HG02943 (cell line): ENCODE results near the gene EPC1.
"Not testable (repeated sequence)": the region's sequence is repeated elsewhere in the genome, so short reads cannot be mapped to it uniquely, and the experiment has no call there.

ENCODE experiments used
- ATAC-seq: cut with Tn5 transposase; IDR thresholded peaks from one replicate; pipeline ENCODE4 v1.9.1; 2021; ENCODE audit warnings: mild to moderate bottlenecking, low read depth, moderate library complexity; ENCODE audit not compliant: unreplicated experiment

The EPC1 gene

DNA sequence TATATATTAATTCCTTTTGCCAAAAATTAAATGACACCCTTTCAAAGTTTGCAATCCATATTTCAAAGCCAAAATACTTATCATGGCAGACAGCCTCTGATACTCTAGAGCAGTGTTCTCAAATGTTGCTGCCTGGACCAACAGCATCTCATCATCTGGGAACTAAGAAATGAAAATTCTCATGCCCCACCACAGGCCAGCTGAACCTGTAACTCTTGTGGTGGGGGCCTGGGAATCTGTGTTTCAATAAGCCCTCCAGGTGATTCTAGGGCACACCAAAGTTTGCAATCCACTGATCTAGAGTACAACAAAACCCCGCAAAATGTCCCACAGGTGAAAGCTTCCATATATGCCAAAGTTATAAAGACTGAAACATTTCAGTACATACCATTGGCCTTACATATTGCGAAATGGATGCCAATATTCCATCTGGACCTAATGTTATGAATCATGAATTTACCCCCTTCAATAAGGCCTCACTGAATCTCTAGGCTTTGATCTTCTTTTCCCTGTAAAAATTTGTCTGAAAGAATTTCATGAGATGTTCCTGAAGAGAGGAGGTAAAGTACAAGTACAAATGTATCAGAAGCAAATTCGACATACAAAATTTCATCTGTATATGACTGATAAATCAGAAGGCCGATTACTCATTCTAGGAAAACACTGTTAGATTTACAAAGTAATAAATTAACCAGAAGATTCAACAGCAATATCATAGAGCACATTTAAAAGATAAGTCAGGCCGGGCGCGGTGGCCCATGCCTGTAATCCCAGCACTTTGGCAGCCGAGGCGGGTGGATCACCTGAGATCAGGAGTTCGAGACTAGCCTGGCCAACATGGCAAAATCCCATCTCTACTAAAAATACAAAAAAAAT is 25.3 kb upstream of the EPC1 start:
- no peak for ATAC-seq

DNA sequence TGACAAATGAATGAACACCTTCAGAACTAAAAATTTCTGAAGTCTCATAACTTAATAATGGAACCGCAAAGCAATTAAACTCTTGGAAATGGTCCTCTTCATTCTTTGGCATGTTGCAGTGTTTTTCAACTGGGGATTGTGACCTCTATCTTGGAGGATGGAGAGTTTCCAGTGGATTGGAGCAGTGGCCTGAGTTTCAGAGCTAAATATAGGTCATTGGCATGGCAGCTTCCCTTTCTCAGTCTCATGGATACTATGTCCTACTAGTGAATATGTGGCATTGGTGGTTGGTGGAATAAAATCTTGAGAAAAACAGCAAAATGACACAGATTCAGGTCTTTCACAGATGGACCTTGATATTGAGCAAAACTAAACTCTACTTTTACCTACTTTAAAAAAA is 24.1 kb upstream of the EPC1 start:
- ATAC-seq, result no peak

DNA sequence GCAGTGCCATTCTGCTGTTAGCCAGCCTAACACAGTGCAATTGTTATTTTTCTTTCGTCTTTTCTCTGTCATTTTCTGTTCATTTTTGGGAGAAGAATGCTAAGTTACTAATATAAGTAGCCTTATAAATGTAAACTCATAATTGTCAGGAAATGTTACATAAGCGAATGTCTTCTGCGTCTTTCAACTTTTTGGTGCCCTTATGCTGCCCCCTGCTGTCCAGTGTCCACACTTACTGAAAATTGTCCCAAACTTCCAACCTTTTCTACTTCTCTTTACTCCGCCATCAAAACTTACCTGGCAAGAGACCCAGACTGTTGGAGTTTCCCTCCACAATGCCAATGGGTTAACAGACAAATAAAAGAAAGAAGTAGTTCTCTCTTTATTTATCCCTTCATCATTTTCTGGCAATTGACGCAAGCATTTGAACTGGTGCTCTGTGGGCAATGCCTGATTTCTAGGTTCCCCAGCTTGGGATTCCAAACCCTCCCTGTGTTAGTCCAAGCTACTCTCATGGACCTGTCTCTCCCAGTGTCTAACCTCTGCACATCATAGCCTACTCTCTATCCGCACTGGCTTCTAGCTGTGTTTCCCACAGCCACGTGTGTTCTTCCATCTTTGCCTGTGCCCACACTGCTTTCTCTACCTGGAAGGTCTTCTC is 21.0 kb upstream of the EPC1 start:
- ATAC-seq, result no peak

DNA sequence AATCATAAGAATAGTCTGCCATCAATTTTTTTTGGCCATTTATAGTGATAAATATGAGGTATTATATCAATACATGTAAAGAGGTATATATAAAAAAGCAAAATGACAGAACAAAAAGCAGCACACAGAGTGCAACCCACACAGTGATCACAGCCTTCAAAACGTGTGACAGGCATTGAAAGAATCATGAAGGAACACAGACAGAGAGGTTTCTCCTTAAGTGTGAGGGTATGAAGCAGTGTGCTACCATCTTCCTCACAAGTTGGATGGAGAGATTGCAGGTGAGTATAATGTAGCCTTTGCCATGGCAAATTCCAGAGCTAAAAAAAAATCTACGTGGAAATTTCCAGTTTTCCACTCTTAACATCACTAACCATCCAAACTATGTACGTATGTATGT is 19.6 kb upstream of the EPC1 start:
- ATAC-seq, result no peak

DNA sequence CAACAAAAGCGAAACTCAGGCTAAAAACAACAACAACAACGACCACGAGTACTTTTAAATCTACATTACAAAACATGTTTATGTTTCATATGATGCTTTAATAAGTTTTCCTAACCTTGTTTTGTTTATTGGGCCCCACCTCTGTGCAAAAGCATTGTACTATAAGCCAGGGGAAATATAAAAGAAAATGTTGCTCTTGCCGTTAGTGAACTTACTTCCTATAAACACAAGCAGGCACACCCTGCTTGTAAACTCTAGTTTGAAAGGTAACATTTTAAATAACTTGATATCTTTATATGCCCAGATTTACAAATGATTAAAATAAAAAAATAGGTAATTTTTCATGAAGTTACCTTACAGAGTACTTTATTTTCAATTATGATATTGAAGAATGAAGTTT is 19.2 kb upstream of the EPC1 start:
- ATAC-seq, result no peak

DNA sequence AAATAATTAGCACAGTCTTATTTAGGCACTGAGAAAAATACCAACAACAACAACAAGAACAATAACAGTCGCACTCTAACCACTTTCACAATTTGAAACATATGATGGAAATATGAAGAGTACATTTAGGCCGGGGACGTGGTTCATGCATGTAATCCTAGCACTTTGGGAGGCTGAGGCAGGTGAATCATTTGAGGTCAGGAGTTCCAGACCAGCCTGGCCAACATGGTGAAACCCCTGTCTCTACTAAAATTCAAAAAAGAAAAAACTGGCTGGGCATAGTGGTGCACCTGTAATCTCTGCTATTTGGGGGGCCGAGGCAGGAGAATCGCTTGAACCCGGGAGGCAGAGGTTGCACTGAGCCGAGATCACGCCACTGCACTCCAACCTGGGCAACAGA is 18.4 kb upstream of the EPC1 start:
- ATAC-seq, result not testable (repeated sequence)

DNA sequence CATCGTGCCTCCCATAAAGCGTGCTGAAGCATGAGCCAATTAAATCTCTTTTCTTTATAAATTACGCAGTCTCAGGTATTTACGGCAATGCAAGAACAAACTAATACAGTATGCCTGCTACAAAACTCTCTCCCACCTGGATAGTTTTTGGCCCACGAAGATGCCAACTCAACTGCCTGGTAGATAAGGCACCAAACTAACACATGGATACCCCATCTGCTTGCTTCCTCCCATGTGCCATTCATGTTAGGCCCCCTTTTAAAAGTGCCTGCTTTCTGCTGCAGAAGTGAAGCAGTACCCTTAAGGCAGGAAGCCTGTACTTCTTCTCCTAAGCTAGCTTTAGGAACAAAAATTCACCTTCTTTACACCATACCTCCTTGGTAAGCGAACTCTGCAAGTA is 15.6 kb upstream of the EPC1 start:
- ATAC-seq, result no peak

DNA sequence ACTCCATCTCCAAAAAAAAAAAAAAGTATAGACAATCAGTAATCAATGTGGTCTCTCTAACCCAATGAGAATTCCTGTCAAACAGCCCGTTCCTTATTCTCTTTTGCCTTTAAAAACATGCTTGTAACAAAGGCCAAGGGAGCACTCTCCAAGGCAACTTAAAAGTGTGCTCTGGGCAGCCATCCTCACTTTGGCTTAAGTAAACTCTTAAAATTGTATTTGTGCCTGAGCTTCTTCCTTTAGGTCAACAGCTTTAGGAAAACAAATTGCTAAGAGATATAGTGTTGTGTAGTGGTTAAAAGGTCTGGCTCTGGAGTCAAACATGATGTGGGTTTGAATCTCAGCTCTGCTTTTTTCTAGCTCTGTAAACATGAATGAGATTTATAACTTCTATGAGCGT is 13.9 kb upstream of the EPC1 start:
- no peak for ATAC-seq

DNA sequence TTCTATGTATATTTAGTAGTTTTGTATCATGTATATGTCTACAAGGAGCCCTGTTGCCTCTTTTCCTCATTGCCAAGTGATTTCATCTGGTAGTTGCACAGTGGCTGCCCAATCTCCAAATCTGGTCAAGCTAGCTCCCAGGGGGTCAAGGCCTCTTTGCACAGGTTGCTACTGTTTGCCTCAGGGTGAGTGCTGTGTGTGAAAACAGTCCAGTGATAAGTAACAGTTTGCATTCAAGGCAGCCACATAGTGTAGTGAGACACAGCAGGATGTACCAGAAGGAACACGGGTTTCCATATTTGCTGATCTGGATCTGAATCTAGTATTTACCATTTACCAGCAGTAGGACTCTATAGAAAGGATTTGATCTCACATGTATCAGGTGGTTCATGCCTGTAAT is 13.3 kb upstream of the EPC1 start:
- ATAC-seq, result no peak

DNA sequence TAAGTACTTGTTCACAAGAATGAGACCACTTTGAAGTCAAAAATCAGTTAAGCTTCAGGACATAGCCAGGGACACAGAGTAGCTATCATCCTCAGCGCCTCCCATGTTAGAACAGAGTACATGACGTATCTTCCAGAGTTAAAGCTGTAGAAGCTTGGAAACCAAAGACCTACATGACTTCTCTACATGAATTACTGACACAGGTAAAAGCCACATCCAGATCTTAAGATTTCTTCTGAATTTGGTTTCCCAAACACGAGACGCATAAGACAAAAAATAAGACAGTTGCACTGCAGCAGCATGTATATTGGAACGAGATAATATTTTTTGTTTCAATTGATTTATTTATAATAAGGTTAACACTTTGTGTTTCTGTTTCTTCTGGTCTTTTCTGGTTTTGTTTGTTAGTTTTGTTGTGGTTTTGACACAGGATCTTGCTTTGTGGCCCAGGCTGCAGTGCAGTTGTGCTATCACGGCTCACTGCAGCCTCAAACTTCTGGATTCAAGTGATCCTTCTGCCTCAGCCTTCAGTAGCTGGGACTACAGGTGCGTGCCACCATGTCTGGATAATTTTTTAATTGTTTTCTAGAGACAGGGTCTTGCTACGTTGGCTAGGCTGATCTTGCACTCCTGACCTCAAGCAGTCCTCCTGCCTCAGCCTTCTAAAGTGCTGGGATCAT is 10.2 kb upstream of the EPC1 start:
- no peak for ATAC-seq

DNA sequence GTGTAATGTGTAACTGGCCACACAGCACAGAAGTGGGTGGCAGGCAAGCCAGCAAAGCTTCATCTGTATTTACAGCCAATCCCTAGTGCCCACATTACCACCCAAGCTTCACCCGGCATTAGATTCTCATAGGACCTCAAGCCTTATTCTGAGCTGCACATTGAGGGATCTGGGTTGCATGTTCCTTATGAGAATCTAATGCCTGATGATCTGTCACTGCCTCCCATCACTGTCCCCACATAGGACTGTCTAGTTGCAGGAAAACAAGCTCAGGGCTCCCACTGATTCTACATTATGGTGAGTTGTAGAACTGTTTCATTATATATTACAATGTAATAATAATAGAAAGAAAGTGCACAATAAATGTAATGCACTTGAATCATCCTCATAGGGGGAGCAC is 7.7 kb upstream of the EPC1 start:
- ATAC-seq, result not testable (repeated sequence)

DNA sequence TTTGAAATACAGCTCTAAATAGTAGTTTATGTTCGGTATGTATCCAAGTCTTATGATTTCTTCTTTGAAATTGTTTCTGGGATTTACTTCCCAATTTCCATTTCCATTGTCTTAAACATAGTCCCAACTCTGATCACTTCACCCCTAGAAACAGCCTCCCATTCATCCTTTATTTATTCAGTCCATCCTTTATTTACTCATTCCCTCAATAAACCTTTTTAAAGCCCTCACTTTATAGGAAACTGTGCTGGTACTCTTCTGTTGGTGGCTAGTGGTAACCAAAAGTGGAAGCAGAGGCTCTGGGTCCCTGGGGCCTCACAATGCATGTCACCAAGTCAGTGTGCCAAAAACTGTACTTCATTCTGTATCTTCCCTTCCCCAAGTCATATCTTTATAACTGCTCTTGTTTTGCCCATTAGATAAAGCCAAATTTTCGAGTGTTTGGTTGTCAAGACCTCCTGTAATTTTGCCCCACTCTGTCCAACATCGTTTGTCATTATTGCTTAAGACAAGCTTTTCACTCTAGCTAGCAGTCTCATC is 3.9 kb upstream of the EPC1 start:
- ATAC-seq, result no peak

DNA sequence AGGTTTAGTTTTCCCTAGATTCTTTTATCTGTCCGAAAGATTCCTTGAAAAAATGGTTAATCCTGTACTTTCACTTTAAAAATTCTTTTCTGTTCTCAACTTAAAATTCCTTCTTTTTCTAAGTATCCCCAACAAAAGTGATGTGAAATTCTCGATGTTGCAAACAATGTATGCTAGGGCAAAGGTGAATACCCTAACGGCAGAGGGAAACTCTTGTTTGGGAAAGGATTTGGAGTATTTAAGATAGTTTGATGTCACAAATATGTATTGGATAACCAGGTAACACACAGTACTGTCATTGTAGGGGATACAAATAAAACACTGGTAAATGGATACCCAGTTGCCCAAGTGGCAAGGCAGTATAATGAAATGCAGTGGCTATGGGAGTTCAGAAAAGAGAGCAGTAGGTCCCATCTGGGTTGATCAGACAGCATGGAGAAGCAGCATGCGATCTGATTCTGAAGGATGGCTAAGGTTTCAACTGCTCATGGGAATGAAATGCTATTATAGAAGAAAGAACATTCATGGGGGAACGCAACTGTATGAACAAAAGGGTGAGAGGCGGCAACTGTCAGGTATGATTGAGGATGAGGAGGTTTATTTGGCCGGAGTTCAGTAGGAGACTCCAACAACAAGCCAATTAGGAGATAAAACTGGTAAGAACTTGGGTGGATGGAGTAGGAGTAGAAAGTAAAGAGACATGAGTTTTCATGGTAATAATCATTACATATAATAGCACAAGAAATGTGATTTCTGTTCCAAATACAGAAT is 3.2 kb upstream of the EPC1 start:
- no peak for ATAC-seq

DNA sequence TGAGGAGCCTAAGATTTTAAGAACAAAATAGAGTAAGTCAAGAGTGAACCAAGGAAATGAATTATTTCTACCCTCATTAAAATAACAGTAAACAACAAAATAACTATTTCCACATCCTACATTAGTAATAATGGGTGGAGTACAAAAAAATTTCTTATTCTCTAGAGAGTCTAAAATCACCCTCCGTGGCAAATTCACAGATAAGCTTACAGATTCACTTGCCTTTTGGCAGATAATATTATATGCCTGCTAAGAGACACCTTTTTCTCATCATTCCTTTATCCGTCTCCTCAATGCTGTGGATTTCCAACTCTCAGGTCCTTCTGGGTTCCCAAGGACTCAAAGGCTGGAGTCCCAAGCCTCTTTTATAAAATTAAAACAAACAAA is 2.2 kb upstream of the EPC1 start:
- ATAC-seq, result no peak

DNA sequence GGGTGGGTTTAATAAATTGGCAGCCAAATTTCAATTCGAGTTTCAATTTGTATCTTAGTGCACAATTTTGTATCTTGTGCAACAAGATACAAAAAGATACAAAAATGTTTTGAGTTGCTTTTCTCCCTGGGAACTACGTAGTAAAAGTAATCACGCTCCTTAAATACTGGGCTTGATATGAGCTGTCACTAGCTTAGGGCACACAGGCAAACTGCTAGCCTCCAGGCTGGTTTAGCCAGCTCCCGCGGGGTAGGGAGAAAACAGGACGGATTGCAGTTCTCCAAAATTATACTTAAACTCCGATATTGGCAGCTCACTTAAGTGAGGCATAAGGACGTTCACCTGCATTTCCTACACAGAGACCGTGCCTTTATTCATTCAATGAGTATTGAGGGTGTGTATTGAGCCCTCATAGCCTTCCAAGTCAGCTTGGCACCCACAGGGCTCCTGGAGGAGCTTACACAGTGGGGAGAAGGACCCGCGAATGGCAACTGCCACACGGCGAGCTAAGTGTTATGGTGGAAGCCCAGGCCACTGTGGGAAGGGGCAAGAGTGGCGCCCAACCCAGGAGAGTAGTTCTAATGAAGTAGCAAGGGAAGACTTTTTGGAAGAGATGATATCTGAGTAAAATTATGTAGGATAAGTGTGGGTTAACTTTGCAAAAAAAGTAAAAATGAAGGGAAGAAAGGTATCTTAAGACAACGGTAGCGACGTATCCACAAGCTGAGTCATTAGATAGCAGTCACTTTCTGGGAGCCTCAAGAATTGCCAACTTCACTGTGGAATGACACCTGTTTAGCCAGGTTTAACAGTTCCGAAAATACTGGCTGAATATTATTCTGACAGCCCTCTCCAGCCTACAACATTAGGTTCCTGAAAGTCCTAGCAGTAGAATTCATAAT is 1.6 kb upstream of the EPC1 start:
- no peak for ATAC-seq

DNA sequence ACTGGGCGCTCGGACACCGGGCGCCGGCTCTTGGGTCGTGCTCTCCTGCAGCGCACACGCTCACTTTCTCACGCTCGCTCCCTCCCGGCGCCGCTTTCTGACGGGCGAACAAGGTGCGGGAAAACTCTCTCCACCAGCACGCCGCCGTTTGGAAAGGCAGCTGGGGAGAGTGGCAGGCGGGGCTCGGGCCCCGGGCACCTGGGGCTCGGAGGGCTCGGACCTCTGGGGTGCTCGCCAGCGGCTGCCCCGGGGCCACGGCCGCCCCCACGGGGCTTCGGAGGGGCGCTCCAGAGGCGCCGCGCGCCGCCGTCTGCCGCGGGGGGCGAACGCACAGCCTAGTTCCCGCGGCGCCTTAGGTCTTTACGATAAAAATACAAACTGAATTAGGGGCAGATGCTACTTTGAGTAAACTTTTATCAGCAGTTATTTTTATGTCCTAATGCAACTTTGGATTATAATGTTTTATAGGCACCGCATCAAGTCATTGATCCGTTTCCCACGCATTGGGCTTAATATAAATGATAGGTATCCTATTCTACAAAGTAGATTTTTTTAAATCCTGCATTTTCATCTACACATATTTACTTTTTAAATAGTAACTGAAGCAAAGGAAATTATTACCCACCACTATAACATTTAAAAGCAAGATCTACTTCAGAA is 535 bp upstream of the EPC1 start:
- peak; percentile 14 for ATAC-seq

DNA sequence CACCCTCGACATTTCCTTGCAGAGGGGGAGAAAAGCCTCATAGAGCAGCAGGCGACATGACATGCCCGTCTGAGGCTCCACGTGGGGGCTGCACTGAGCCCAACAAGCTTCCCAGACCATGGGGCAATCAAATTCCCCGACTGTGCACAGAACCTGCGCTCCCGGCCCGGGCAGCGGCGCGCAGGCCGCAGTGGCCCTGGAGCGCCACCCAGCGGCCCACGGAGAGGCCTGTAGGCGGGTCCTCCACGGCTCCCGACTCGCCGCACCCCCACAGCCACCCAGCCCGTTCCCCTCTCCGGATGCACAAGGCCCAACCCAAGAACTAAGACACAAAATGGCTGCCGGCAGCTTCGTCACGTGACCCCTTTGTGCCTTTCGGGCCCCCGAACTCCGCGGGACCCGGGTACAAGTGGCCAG is 816 bp downstream of the EPC1 start:
- ATAC-seq, result peak; percentile 78

DNA sequence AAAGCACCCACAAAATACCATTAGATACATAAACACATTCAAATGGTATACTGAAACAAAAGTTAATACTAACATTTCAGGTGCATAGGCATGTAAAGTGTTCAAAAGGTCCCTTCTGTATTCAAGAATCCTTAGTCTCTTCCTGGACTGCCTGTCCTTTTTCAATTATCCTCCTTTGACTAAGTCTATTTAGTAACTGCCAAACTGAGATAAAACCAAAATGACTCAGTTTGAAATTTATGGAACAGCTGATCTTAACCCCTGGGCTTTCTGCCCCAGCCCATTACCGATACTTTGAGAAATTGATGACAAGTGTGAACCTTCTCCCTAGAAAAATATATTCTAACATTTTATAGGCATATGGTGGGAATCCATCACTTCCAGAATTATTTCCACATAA is 5.4 kb downstream of the EPC1 start:
- ATAC-seq, result no peak

DNA sequence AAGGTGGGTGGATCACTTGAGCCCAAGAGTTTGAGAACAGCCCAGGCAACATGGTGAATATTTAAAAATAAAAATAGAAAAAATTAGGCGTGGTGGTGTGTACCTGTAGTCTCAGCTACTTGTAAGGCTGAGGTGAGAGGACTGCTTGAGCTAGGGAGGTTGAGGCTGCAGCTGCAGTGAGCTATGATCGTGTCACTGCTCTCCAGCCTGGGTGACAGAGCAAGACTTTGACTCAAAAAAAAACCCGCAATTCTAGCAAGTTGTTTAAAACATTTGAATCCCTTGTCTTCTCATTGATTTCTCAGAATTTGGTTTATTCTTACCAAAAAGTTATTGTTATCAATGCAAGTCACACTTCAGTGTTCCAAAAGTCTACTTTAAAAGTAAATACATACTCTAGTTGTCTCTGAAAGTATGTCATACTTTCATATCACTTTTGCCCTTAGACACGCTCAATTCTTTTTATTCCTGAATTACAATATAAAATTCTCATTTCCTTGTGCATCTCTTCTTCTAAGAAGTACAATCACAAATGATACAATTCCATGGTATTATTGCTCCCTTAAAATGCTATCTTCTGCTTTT is 6.3 kb downstream of the EPC1 start:
- ATAC-seq, result no peak
